ENCODE measurements around the gene TMEM132C. TPM values are rescaled to one million over a fixed set of nuclear protein-coding genes. Genes with fewer than 3 reads are reported as not detected.

The TMEM132C gene
- total and polyA plus RNA-seq, 2 donors (not counting 3 experiments of a cell fraction or from before 2014, with no cell fraction given) = not detected

DNA sequence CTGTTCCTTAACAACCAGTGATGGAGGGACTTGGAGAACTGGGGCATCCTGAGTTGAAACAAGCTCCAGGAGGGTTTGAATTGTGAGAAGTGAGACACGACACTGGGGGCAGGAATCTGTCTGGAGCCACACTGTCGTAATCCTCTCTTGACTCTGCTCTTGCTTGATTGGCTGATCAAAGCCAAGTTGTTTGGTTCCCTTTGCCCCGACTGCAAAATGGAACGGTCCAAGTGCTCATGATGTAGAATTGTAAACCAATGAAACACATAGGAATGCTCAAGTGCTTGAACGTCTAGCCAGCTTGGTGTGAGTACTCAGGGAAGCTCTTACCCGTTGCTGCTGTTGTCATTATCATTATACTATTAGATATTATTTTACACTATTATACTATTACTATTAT is 98.1 kb downstream of the TMEM132C start:
- Histone ChIP-seq H3K4me1 (ENCODE audit: control insufficient read depth, extremely low read depth, insufficient read depth, low read length) (no peaks in the 10 kb centered on the region), H3K36me3 (ENCODE audit: control insufficient read depth in 2 of 2, extremely low read depth in 1 of 2, insufficient read depth in 2 of 2, low read length in 2 of 2) (no peaks in the 10 kb centered on the region), H3K27me3 (ENCODE audit: control insufficient read depth in 2 of 2, insufficient read depth in 2 of 2, low read length in 2 of 2) (no peaks in the 10 kb centered on the region), H3K4me2 (ENCODE audit: insufficient read depth, low read length) (no peak overlapping the region), H3K9ac (replicated peaks; ENCODE audit: extremely low read depth, insufficient read depth, low read length) (no peak overlapping the region), H3K4me3 (replicated peaks in 1 of 3; ENCODE audit: insufficient read depth in 1 of 3, low read depth in 1 of 3, low read length in 3 of 3) (no peak overlapping the region), H3K79me2 (ENCODE audit: control insufficient read depth, insufficient read depth, low read length) (no peaks in the 10 kb centered on the region), H3K9me1 (replicated peaks; ENCODE audit: control insufficient read depth, extremely low read depth, insufficient read depth, low read length) (no peaks in the 10 kb centered on the region), H3K27ac (ENCODE audit: insufficient read depth, low read depth, low read length) (no peak overlapping the region), H2AFZ (ENCODE audit: low read depth, low read length) (no peak overlapping the region), H4K20me1 (replicated peaks; ENCODE audit: control insufficient read depth, extremely low read depth, insufficient read depth, low read length) (no peaks in the 10 kb centered on the region), H3K9me3 (replicated peaks; ENCODE audit: control insufficient read depth, insufficient read depth, low read length) (peaks cover 4% of the 10 kb centered on the region)
- TF ChIP-seq POLR2A (IDR thresholded peaks at IDR 0.05; ENCODE audit: low read depth, low read length) = no peak
- TF ChIP-seq MYC (IDR thresholded peaks at IDR 0.05; ENCODE audit: low read depth, low read length) = no peak
- TF ChIP-seq JUN (IDR thresholded peaks at IDR 0.05; ENCODE audit: borderline replicate concordance, insufficient read depth, insufficient read length, low read depth) = no peak
- TF ChIP-seq, protein P1, sequence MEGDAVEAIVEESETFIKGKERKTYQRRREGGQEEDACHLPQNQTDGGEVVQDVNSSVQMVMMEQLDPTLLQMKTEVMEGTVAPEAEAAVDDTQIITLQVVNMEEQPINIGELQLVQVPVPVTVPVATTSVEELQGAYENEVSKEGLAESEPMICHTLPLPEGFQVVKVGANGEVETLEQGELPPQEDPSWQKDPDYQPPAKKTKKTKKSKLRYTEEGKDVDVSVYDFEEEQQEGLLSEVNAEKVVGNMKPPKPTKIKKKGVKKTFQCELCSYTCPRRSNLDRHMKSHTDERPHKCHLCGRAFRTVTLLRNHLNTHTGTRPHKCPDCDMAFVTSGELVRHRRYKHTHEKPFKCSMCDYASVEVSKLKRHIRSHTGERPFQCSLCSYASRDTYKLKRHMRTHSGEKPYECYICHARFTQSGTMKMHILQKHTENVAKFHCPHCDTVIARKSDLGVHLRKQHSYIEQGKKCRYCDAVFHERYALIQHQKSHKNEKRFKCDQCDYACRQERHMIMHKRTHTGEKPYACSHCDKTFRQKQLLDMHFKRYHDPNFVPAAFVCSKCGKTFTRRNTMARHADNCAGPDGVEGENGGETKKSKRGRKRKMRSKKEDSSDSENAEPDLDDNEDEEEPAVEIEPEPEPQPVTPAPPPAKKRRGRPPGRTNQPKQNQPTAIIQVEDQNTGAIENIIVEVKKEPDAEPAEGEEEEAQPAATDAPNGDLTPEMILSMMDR (IDR thresholded peaks at IDR 0.05; ENCODE audit: extremely low read depth in 1 of 2, insufficient read depth in 1 of 2, low read depth in 1 of 2, low read length in 2 of 2) = no peak
- no TSS peak for BruUV-seq (replicated peaks)
- no peak for DNase-seq (ENCODE audit: low read depth, low spot score)
- ChIA-PET CTCF (no interaction called here), POLR2A (no interaction called here)
- dilution Hi-C loops (cut with MboI; ENCODE audit: extremely low pct_ligation_motif_present, low sequenced_read_pairs) = no loop called here
- intact Hi-C loops (cut with micrococcal nuclease) = no loop called here
- FAIRE-seq = no peak

DNA sequence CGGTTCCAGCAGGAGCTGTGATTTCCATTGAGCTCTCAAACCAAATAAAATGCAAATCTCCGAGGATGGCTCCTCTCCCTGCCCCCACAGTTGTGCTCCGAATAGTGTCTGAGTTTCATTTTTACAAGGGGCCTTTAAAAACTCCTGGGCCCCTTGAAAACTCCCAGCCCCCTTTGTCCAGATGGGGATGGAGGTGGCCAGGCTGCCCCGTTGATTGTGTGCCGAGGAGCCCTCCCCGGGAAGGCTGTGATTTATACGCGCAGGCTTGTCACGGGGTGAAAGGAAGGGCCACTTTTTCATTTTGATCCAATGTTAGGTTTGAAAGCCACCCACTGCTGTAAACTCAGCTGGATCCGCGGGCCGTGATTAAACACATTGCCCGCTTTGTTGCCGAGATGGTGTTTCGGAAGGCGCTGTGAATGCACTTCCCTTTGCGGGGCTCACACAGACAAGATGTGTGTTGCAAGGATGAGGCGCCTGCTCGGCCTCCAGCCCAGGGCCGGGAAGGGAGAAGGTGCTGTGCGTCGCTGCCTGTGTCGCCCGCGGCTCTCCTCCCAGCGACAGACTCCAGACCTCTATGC is 98.8 kb downstream of the TMEM132C start:
- no peak overlapping the region for H3K4me2 ChIP-seq (ENCODE audit: insufficient read depth, low read length)
- no peak for TF ChIP-seq EZH2 (IDR thresholded peaks at IDR 0.05; ENCODE audit: borderline replicate concordance, low read depth, low read length, severe bottlenecking)
- no peak for TF ChIP-seq GATA2 (IDR thresholded peaks at IDR 0.05; ENCODE audit: insufficient read depth, insufficient read length, low read depth, low read length)
- no peak for TF ChIP-seq POLR2A (IDR thresholded peaks at IDR 0.05; ENCODE audit: low read depth, low read length)
- TF ChIP-seq POLR2AphosphoS5 (IDR thresholded peaks at IDR 0.05; ENCODE audit: insufficient read depth, low read depth, low read length) = no peak
- TF ChIP-seq, protein P2, sequence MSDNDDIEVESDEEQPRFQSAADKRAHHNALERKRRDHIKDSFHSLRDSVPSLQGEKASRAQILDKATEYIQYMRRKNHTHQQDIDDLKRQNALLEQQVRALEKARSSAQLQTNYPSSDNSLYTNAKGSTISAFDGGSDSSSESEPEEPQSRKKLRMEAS (IDR thresholded peaks at IDR 0.05; ENCODE audit: insufficient read depth, insufficient read length) = no peak
- no peak for TF ChIP-seq JUN (IDR thresholded peaks at IDR 0.05; ENCODE audit: borderline replicate concordance, insufficient read depth, insufficient read length, low read depth)
- TF ChIP-seq, protein P1 (IDR thresholded peaks at IDR 0.05; ENCODE audit: extremely low read depth in 1 of 2, insufficient read depth in 1 of 2, low read depth in 1 of 2, low read length in 2 of 2) = no peak
- no peak for TF ChIP-seq MYC (IDR thresholded peaks at IDR 0.05; ENCODE audit: low read depth, low read length)
- TF ChIP-seq FOS (IDR thresholded peaks at IDR 0.05; ENCODE audit: borderline replicate concordance, insufficient read depth, low read length) = no peak
- no peak overlapping the region for H2AFZ ChIP-seq (ENCODE audit: low read depth, low read length)
- H3K36me3 ChIP-seq (ENCODE audit: control insufficient read depth in 2 of 2, extremely low read depth in 1 of 2, insufficient read depth in 2 of 2, low read length in 2 of 2) = no peaks in the 10 kb centered on the region
- ChIA-PET CTCF (no interaction called here), POLR2A (no interaction called here)
- intact Hi-C loops (cut with micrococcal nuclease) (no loop called here), dilution Hi-C loops (cut with MboI; ENCODE audit: extremely low pct_ligation_motif_present, low sequenced_read_pairs) (no loop called here)
- H3K27ac ChIP-seq (ENCODE audit: insufficient read depth, low read depth, low read length) = no peak overlapping the region
- no peaks in the 10 kb centered on the region for H3K79me2 ChIP-seq (ENCODE audit: control insufficient read depth, insufficient read depth, low read length)
- no peaks in the 10 kb centered on the region for H4K20me1 ChIP-seq (replicated peaks; ENCODE audit: control insufficient read depth, extremely low read depth, insufficient read depth, low read length)
- BruUV-seq (replicated peaks) = no TSS peak
- peaks cover 9% of the 10 kb centered on the region for H3K9me3 ChIP-seq (replicated peaks; ENCODE audit: control insufficient read depth, insufficient read depth, low read length)
- H3K9ac ChIP-seq (replicated peaks; ENCODE audit: extremely low read depth, insufficient read depth, low read length) = no peak overlapping the region
- H3K4me1 ChIP-seq (ENCODE audit: control insufficient read depth, extremely low read depth, insufficient read depth, low read length) = no peaks in the 10 kb centered on the region
- H3K4me3 ChIP-seq (replicated peaks in 1 of 3; ENCODE audit: insufficient read depth in 1 of 3, low read depth in 1 of 3, low read length in 3 of 3) = no peak overlapping the region
- no peaks in the 10 kb centered on the region for H3K27me3 ChIP-seq (ENCODE audit: control insufficient read depth in 2 of 2, insufficient read depth in 2 of 2, low read length in 2 of 2)
- DNase-seq (ENCODE audit: low read depth, low spot score) (no peak), FAIRE-seq (no peak)
- H3K9me1 ChIP-seq (replicated peaks; ENCODE audit: control insufficient read depth, extremely low read depth, insufficient read depth, low read length) = no peaks in the 10 kb centered on the region

Data from endothelial cell of umbilical vein (primary cell).